Activated CD4-positive, alpha-beta T cell treated with anti-CD3 and anti-CD28 coated beads, Interleukin-2, amount 50 U/mL, for 24 hours (primary cell): ENCODE data around the gene EXD3.
"Not testable (repeated sequence)": the region's sequence is repeated elsewhere in the genome, so short reads cannot be mapped to it uniquely, and the experiment has no call there.

Experiments used
- DNase-seq, 2 donors: peaks; one replicate each; pipeline ENCODE4 v3.0.0-alpha.2; 2020; ENCODE audit warnings: low read depth in 1 of 2, low spot score in 1 of 2

EXD3 gene

GRCh38 chr9:137411645-137412380, 11.1 kb downstream of the EXD3 start:
- DNase-seq = no peak

DNA sequence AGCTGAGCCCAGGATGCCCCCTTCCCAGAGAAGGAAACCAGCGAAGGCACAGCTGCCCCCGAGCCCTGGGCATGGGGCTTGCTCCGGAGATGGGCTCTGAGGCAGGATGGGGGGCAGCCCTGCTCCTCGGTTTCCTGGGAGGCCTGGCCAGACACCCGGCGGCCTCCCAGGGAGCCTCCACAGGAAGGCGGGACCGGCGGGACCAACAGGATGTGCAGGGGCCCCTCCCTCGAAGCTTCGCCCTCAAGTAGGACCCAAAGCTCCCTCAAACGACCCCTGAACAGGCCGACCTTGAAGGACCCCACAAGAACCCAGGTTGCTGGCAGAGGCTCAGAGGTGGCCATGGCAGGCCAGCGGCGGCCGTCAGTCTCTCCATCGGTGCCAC, 11.7 kb downstream of the EXD3 start:
- no peak for DNase-seq

DNA sequence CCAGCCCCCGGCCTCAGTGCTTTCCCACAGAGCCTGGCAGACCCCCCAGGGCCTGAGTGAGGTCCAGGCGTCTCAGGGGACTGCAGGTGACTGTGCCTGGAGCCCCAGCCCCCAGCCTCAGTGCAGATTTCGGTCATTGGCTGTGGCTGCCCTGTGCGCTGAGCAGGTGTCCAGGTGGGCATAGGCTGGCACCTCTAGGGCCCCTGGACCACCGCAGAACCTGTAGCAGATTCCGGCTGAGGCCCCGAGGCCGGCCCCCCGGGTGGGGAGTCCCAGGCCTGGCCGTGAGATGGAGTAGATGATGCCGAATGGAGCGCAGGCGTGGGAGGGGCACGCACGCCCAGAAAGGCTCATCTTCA, 12.1 kb downstream of the EXD3 start:
- no peak for DNase-seq

DNA sequence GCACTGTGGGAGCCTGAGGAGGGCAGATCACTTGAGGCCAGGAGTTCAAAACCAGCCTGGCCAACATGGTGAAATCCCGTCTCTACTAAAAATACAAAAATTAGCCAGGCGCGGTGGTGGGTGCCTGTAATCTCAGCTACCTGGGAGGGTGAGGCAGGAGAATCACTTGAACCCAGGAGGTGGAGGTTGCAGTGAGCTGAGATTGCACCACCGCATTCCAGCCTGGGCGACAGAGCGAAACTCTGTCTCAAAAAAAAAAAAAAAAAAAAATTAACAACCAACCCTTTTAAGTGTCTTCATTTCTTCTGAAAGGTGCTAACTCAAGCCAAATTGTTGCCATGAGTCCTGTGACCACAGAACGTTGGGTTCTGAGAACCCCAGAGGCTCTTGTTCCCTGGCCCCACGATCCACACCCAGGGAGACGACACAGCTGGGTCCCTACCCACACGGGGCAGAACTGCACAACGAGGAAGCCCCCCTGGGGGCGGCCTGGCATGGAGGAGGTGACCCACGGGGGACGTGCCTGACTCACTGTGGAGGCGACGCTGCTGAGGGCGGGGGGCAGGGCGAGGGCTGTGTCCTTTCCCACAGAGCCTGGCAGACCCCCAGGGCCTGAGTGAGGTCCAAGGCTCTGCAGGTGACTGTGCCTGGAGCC, 12.6 kb downstream of the EXD3 start:
- DNase-seq = not testable (repeated sequence)

- no peak for DNase-seq
Observed at GRCh38 chr9:137409515-137409914, 13.4 kb downstream of the EXD3 start.

DNA sequence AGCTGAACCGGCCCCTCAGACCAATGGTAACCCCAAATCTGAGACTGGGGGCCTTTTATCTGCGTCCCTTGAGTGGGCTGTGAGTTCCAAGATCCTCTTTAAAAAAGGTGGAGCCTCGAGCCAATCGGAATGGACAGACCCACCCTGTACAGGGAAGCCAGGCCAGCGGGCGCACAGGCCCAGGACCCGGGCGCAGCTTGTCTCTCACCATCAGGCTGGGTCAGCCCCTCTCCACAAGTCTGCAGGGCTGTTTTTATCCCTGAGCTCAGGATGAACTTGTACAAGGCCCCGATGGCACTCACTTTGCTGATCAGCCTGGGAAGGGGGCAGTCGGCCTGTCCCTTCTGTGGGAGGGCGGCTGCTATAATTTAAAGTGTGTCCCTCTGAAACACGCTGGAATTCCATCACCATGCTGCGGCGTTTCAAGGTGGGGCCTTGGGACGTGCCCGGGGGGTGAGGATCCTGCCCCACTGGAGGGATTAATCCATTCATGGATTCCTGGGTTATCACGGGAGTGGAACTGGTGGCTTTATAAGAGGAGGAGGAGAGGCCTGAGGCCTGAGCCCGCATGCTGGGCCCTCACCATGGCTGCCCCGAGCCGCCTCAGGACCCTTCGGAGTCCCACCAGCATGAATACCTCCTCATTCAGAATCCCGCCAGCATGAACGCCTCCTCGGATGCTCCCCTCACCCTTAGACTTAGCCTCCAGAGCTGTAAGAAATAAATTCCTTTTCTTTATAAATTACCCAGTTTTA, 14.1 kb downstream of the EXD3 start:
- DNase-seq = no peak

- DNase-seq = no peak
Observed at GRCh38 chr9:137407590-137408300, 15.2 kb downstream of the EXD3 start.

GRCh38 chr9:137406876-137407589, 15.9 kb downstream of the EXD3 start:
- peak; percentile 40 to 43 for DNase-seq

DNA sequence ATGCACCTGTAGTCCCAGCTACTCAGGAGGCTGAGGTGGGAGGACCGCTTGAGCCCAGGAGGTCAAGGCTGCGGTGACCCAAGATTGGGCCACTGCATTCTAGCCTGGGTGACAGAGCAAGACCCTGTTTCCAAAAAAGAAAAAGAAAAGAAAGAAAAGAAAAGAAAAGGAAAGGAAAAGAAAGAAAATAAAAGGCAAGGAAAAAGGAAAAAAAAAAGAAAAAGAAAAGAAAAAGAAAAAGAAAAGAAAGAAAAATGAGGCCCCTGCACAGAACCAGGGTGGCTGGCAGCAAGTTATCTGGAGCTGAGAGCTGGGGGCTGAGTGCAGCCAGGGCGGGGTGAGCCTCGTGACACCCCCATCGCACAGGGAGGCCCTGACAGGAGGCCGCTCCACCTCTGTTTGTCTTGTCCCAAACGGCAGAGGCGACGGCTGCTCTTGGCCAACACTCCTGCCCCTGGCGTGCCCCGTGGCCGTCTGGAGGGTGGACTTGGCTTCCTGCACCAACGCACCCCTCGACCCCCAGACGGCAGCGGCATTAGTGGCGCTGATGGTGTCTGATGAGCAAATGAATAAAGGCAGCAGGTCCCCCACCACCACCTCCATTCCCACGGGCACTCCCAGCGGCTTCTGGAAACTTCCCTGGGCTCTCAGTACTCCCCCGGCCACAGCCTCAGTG, 16.7 kb downstream of the EXD3 start:
- no peak for DNase-seq

- DNase-seq = no peak
Observed at GRCh38 chr9:137405677-137406081, 17.3 kb downstream of the EXD3 start.

GRCh38 chr9:137404961-137405567, 17.9 kb downstream of the EXD3 start:
- no peak for DNase-seq

DNA sequence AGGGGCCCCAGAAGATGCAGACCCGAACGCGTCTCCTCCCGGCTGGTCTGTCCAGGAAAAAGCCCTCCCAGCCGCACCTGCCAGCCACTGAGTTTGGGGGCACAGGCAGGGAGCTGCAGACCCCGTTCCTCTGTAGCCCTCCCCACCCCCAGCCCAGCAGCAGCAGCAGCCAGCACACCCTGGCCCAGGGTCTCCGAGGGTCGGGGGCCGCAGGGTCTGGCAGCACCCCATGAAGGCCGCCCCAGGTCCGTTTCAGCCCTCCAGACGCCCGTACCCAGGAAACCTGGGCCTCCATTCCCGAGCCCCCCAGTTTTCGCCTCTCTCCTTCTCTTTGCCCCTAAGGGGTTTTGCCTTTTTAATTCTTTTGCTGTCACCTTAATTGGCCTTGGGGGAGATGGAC, 19.7 kb downstream of the EXD3 start:
- DNase-seq = no peak

- no peak for DNase-seq
Observed at GRCh38 chr9:137402746-137403145, 20.2 kb downstream of the EXD3 start.

DNA sequence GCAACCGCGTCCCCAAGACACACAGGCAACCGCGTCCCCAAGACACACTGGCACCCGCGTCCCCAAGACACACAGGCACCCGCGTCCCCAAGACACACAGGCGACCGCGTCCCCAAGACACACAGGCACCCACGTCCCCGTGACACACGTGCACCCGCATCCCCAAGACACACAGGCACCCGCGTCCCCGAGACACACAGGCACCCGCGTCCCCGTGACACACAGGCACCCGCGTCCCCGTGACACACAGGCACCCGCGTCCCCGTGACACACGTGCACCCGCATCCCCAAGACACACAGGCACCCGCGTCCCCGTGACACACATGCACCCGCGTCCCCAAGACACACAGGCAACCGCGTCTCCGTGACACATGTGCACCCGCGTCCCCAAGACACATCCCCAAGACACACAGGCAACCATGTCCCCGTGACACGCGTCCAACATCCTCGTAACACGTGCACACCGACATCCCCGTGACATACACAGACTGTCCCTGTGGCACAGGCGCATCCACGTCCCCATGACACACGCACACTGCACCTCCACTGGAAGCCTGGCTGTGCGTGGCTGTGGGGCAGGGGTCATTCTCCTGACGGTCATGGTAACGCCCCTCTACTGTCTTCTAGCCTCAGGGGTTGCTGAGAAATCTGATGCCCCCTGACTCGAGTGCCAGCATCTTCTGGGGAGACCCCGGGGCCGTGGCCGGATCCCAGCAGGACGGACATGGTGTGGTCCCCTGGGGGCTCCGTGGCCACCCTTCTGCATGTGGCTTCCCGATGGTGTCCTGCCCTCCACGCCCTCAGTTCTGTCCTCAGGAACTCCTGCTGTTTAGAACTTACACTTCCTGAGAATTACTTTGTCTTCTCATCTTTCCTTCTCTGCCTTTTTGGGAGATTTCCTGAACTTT, 24.1 kb downstream of the EXD3 start:
- no peak for DNase-seq

GRCh38 chr9:137397675-137398423, 25.1 kb downstream of the EXD3 start:
- DNase-seq = peak in 1 of 2 donors; percentile 35

DNA sequence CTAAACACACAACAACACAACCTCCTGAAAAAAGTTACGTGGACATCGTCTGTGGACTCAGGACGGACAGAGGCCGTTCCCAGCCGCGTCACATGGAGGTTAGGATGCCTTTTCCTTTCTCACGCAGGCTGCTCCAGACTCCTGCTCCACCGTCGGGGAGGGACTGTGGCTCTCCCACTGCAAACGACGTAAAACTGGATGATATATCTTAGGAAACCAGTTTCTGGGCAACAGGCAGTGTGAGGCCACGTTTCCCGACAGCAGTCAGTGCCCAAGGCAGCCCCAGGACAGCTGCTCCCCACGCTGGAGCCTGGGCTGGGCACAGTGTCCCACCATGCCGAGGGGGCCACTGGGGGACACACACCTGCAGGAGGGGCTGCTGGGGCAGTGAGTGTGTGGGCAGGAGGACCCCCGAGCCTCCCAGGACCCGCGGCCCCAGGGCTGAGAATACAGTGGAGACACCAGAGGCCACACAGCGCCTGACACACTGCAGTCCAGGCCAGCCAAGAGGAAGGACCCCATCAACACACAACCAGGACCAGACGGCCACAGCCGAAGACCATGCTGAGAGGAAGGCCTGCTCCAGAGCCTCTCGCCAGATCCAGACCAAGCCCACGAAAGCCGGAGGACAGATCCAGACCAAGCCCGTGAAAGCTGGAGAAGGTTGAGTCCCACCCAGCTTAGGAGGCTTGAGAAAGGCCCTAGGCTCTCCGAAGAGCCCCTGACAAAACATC, 26.2 kb downstream of the EXD3 start:
- no peak for DNase-seq

DNA sequence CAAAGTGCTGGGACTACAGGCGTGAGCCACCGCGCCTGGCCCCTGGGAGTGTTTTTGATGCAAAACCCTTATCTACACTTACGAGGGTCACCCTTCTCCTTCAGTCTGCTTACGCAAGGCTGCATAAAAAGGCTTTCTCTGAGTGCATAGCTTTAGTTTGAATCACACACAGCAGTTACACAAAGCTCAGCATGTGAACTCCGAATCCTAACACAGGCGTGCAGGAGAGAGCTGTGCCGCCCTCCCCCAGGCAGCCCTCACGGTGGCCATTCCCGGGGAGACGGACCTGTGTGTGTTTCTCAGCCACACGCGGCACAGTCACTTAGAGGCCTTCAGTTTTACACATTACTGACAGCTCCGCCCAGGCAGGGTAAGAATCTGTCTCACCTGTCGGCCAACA, 26.7 kb downstream of the EXD3 start:
- no peak for DNase-seq

GRCh38 chr9:137395666-137396010, 27.3 kb downstream of the EXD3 start:
- no peak for DNase-seq
